Cardiac septum (tissue), 1 donor: ENCODE data around the gene JAK1. TPM values are rescaled to one million over a fixed set of nuclear protein-coding genes. Genes with fewer than 3 reads are reported as not detected.
A peak's percentile ranks its signal among the peaks of the same experiment; 100 is the strongest.
"Not testable (repeated sequence)": the region's sequence is repeated elsewhere in the genome, so short reads cannot be mapped to it uniquely, and the experiment has no call there.

ENCODE experiments used
- DNase-seq: peaks from one replicate; pipeline ENCODE4 v3.0.0-alpha.2; 2020; ENCODE audit warnings: low spot score
- intact Hi-C: fragments of 100-400 bp; cut with DNase I; formaldehyde crosslinking; loops from one replicate; pipeline ENCODE4 v1.14.0; 2022
- long read RNA-seq: library from polyadenylated mRNA; unstranded; transcript quantifications from one replicate; pipeline ENCODE4 v2.0.0, GENCODE V29; 2021
- total RNA-seq: library from RNA; stranded (reverse); fragmentation: NEBNext Ultra II Directional; extraction: Animal tissue kit (Norgen Biotek cat#: 25700); gene quantifications from one replicate; pipeline ENCODE4 v1.2.1, GENCODE V29; 2021
- donor health status: DM: no; HTN: no; CAD: no.

JAK1 gene
- 76.4 TPM for total RNA-seq
- long read RNA-seq, full-length matches to known transcripts = 51 of 117 reads
- long read RNA-seq, partial matches to known transcripts = 49 of 117 reads
- long read RNA-seq, other reads (novel, unspliced or antisense) = 17 of 117 reads

DNA sequence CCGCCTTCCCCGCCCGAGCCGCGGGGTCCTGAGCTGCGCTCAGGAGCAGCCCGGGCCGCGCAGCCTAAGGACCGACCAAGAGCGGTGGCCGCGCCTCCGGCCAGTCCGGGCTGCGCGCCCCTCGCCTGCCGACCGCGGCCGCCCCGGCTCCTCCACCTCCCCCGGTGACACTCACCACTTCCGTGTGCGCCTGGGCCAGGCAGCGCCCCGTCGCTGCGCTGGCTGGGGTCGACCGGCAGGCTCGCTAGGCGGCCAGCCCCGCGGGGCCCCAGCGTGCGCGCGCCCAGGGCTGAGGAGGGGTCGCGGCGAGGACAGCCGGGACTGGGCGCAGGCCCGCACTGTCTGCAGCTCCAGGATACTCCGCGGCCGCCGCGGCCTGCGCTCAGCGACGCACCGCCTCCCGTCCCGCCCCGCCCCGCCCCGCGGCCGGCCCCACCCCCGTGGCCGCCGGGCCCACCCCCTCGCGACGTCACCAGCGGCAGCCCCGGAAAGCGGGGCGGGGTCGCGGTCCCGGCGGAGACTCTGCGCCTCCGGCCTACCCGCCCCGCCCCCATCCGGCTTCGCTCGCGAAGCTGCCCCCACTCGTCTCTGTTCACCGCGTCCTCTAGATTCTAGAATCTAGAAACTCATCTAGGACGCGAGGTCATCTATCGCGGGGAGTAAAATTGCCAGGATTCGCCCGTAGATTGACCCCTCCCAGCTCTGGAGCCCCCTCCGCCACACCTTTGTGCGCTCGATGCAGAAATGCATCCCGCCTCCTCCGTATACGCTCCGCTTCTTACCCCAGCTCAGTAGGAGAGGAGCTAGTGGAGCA lies at the start of gene JAK1:
Gene JAK1, minus strand, starts transcription at position 392 of the 814 bp plus-strand sequence. CDS start 80,285 bp downstream, outside the sequence.
- peak; percentile 96 for DNase-seq

DNA sequence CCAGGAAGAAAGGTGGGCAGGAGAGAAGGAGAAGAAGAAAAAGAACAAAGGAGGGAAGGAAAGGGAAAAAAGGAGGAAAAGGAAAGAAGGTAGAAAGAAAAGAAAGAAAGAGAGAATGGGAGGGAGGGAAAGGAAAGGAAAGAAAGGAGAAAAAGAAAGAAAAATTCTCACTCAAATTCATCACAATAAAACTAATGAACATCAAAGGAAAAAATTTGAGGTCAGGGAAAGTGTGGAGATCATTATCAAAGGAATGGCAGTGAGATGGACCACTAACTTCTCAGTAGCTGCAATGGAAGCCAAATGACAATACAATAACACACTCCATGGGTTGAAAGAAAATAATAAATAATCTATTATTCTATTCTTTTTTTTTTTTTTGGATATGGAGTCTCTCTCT lies 48.0 kb upstream of the JAK1 start:
- intact Hi-C loops = no loop called here
- no peak for DNase-seq

More for the DNA sequence above, at the start of gene JAK1:
- intact Hi-C loops = loop anchor here (1.0 to 5.0 kb wide), 4 partner anchors 36 to 219 kb away; partner anchors contain the start of gene RAVER2

DNA sequence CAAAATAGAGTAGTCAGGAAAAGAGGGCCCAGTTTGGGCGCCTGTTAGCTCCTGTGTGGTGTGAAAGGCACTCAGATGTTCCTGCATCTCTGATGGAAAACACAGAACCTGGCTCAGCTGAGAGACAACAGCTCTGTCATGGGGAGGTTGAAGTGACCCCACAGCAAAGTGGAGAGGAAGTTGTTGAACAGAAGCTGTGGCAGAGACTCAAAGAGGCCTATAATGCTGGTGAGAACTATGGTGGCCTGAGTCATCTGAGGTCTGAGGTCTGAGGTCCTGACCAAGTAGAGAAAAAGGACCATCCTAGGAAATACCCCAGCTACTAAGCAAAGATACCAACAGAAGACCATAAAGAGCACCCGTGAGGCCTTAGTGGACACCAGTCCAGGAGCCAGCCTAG lies 45.6 kb upstream of the JAK1 start:
- DNase-seq = no peak
- intact Hi-C loops = no loop called here

DNA sequence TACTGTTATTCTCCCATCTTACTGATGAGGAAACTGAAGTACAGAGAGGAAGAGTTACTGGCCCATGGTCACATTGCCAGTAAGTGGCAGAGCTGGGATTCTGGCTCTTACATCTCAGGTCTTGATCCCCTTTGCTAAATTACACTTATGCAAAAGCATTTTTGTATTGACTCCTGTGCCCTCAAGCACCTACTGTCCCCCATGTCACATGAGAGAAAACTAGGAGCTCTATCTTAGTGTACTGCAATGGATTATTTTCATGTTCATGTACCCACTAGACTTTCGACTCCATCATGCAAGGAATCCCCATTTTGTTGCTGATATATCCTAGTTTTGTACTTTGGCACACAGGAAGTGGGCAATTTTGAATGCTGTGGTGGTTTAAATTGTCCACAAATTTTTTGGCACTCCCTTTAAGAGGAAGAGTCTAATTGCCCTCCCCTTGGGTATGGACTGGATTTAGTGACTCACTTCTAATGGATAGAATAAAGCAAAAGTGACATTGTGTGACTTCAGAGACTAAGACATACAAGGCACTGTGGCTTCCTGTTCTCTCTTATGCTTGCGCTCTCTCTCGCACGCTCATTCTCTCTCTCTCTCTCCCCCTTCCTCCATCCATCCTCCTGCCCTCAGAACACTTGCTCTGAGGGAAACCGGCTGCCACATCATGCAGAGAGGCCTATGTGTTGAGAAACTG lies 43.5 kb upstream of the JAK1 start:
- intact Hi-C loops = no loop called here
- no peak for DNase-seq

DNA sequence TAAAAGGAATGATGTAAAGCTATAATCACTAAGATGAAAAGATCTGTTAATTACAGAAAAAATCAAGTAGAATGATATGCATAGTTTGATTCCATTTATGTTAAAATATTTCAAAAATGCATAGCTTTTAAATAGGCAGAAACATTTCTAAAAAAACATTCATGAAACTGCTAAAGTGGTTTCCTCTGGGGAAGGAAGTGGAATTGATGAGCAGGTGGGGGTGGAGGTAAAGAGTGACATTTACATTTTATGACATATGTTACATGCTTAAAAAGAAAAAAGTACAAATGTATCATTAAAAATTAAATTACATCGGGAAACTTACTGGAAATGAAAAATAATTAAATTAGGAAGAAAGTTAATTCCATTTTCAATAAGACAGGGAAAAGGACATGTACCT lies 42.8 kb upstream of the JAK1 start:
- intact Hi-C loops = no loop called here
- DNase-seq = no peak

DNA sequence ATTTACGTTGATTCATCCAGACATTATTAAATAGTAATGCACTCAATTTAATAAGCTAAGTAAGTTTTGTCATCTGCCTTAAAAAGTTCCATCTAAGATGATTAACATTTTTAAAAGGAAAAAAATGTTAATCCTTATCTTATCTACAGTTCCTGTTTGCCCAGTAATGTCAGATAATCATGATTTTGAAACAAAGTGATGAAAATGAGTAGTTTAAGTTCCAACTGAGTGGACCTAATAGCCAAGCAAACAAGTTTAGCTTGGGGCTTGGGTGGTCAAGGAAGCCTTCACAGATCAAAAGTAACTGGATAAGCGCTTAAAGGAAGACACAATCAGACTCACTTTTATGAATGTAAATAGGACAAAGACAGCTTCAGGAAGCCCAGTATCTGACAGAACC lies 40.5 kb upstream of the JAK1 start:
- intact Hi-C loops = no loop called here
- no peak for DNase-seq

DNA sequence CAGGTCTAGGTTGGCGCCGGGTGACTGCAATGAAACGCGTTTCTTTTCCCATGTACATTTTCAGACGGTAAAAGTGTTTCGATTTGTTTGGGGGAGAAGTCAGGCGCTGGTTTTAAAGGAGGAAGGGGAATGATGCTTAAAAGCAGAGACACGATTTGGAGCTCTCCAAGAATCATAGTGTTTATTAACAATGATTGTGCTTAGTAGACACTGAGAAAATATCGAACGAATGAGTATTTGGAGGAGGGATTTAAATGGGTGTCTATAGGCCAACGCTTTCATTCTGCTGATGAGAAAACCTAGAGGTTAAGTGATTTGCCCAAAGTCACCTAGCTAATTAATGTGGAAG lies 36.9 kb upstream of the JAK1 start:
- DNase-seq = no peak
- intact Hi-C loops = loop anchor here (2.0 kb wide), 1 partner anchor 64 kb away; no protein-coding TSS in a partner anchor

DNA sequence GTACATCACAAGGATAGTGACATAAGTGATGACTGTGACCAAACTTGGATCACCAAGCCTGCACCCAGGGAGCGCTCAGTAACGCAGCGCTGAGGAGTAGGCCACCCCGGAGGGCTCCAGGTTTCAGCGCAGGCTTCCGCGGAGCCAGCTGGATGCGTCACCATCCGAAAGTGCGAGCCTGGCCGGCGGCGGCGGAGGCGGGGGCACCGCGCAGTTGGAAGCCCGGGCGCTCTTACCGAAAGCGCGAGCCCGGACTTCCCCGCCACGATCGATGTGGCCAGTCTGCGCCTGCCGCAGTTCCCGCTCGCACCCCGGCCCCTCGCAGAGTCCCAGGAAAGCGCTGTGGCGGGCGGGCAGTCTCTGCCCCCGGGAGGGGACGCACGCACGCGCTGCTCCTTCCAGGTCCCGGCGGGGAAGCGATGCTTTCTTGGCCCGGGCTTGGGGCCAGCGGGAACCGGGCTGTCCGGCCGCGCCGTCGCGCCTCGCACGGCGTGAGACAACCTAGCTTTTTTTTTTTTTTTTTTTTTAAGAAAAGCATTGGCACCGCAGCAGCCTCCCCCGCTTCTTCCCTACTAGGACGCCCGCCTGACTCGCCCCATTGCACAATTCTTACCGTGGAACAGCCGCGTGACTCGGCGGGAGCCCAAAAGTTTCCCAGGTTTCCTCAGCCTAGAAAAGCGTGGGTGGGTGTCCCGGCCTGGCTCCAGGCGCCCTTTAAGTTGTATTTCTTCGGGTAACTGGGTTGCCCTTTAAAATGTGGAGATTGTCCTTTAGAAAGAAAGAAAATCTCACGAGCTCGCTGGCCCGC lies 36.4 kb upstream of the JAK1 start:
- intact Hi-C loops = loop anchor here (1.0 to 2.0 kb wide), 2 partner anchors 36 to 64 kb away; partner anchors contain the start of gene JAK1
- peak; percentile 89 for DNase-seq

DNA sequence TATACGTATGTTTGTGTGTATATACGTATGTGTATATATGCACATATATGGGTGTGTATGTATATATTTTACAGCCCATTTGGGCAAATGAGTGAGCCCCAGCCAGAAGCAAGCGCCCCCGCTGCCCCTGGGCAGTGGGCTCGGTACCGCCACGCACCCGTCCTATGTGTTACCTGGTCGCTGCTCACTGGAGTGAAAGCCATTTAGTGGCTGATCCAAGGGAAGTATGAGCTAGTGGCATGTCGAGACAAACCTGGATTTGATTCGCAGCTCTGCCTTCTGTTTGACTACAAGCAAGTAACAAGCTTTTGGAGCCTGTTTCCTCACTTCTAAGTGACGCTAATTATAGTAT lies 35.8 kb upstream of the JAK1 start:
- DNase-seq = no peak
- intact Hi-C loops = loop anchor here (1.0 to 2.0 kb wide), 2 partner anchors 36 to 65 kb away; partner anchors contain the start of gene JAK1

DNA sequence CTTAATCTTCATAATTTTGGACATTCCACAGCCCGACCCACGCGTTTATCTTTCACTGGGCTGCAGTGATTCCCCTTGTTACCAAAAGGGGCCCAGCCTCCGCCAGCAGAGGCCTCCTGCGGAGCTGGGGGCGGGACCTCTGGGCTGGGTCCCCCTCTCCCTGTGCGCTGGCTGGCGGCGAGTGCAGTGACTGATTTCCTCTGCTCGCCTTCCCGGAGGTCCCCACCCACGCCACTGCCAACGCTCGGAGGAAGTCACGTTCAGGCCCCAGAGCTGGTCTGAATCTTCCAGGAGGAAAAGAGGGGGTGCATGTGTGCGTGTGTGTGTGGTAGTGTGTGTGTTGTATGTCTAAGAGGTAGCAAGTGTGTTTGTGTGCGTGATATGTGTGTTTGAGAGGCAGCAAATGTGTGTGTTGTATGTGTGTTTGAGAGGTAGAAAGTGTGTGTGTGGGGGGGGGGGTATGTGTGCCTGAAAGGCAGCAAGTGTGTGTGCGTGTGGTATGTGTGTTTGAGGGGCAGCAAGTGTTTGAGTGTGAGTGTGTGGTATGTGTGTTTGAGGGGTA lies 35.0 kb upstream of the JAK1 start:
- intact Hi-C loops = no loop called here
- DNase-seq = peak; percentile 87

DNA sequence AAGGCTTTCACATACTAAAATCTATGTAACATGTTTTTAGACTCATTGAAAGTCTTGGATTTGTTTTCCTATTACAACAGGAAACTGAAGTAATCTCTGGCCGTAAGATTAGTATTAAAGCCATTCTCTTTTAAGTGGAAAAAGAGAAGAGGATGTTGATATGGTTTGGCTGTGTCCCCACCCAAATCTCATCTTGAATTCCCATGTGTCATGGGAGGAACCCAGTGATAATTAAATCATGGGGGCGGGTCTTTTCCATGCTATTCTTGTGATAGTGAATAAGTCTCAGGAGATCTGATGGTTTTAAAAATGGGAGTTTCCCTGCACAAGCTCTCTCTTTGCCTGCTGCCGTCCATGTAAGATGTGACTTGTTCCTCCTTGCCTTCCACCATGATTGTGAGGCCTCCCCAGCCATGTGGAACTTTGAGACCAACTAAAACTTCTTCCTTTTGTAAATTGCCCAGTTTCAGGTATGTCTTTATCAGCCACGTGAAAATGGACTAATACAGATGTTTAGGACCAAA lies 32.1 kb upstream of the JAK1 start:
- DNase-seq, intact Hi-C loops: not testable (repeated sequence)

DNA sequence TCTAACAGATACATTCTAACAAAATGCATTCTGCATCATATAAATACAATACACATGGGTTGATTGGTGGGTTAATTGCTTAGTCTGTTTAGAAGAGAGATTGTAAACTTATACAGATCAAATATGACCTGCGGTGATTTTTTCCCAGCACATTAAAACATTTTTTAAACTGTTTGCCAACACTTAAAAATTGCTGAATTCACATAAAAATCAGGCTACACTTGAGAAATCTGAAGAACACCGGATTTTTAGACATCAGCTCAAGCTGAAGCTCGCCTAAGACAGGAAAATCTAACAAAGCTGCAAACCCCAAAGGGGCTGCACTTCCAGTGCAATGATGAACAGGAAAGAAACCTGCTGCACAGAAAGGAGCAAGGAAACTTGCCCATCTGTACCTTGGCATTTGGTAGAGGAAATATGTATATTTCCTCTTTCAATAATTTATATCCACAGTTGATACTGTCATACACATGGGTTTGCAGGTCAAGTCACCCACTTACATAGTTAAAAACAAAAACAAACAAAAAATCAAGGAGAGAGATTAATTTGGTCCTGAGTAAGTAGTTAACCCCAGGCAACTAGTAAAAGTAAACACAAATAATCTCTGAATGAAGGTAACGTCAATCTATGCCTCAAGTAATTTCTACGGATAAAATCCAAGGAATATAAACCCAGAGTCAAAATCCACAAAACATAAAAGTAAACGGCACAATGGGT lies 30.4 kb upstream of the JAK1 start:
- no peak for DNase-seq
- intact Hi-C loops = no loop called here

DNA sequence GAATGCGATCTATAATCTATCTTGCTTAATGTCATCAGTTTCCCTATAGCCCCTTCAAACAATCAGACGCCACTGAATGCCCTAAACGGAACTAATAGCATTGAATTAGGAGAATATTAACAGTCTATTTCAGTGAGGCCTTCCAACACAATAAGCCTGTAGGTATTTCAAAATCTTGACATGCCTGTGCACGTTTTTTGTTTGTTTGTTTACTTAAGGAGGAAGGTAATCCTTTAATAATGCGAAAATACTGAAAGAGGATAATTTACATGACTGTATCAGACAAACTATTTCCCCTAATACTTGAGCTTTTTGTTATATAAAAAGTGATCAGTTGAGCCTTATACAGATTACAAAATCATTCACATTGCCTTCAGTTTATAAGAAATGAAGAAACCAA lies 29.0 kb upstream of the JAK1 start:
- intact Hi-C loops = no loop called here
- DNase-seq = no peak

DNA sequence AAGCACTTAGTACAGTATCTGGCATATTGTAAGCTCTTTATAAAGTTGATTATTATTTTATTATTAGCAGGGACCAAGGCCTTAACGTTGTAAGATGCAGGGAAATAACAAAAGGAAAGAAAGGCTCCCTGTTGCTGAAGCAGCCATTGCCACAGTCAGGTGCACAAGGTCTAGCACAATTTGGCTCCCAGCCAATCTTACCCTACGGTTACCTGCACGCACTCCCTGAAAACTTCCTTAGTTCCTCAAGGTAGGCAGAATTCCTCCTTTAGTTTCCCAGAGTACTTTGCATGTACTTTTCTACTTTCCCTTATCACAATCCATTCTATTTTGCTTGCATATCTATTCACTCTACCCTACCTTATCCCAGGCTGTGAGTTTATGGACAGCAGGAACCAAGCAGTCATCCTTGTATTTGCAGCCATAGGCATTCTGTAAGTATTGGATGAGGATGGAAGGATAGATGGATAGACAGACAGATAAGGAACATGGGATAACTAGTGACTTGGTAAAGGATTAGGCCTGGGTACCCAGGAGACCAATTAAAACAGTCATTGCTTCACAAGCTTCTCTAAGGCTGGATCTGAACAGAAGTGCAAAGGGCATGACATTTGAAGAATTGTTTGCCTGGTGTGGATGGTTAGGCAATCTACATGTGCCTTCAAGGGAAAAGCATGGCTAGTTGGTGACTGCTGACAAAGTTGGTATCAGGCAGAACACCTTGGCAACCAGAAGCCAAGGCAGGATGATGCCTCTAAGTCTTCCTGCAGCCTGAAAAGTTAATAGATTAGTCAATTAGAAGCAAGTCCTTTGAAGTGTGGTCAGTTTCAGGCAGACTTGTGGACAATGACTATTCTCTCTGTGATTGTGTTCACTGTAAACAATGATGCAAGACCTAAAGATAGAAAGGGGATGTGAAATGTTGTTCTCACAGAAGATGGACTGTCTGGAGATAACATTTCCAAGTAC lies 20.8 kb upstream of the JAK1 start:
- no peak for DNase-seq
- intact Hi-C loops = no loop called here

DNA sequence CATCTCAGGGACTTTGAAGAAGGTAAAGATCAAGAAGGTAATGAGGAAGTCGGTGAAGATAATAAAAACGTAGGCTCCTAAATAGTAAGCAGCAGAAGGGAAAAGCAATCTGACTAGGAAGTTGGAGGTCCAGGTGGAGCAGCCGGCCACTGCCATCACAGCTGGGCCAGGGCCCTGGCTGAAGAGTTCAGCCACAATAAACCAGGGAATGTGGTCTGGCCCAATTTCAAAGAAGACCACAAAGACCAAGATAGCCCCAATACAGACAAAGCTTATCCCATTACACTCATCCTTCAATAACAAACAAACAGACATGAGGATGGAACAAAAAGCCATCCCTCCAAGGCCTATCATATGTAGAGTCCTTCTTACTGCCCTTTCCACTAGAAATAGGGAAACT lies 18.4 kb upstream of the JAK1 start:
- intact Hi-C loops = no loop called here

DNA sequence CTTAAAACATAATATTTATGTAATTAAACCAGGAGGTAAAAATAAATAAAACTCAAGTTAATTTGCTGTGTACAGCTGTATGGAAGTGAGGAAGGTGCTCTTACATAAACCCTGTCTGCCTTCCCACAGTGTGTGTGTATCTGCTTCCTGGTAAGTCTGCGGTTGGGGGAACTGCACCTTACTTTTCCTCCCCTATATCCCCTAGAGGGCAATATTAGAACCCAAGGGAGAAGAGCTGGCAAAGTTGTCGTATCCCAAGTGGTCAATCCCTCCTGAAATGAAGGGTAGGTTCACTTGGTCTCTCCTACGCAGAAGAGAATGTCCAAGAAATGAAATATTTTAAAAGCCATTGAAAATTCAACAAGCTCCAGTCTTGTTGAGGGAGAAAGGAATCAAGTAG lies 17.8 kb upstream of the JAK1 start:
- no peak for DNase-seq
- intact Hi-C loops = no loop called here

More for the DNA sequence above, 18.4 kb upstream of the JAK1 start:
- DNase-seq = no peak

DNA sequence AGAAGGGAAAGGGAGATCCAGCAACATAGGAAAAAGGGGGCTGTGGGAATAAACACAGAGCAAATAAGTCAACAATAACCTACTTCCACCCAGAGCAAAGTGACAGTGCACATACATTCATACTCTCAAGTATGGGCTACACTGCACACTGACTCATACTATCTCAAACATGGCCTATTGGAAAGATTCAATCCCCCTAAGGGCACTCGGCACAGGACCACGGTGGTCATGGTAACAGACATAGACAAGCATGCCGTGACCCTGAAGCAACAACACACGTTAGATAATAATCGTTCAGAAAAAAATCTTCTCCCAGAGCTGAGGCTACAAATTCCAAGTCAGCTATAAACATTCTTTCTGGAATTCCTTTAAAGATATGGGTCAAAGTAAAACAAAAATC lies 16.8 kb upstream of the JAK1 start:
- intact Hi-C loops = no loop called here
- DNase-seq = no peak
